ENCODE results near the gene ABCA10. TPM values are rescaled to one million over a fixed set of nuclear protein-coding genes. Genes with fewer than 3 reads are reported as not detected.

Gene ABCA10
- total RNA-seq, 1 donor: 1.8 TPM

GRCh38 chr17:69220098-69220497, 8.5 kb downstream of the ABCA10 start:
- Histone ChIP-seq H3K36me3 (ENCODE audit: insufficient read depth, low read length) (no peaks in the 10 kb centered on the region), H3K4me3 (ENCODE audit: insufficient read depth, low read length) (no peak overlapping the region), H3K4me2 (ENCODE audit: insufficient read depth, low read length) (no peak overlapping the region), H3K4me1 (ENCODE audit: insufficient read depth, low read length) (peaks cover 4% of the 10 kb centered on the region), H3K27me3 (ENCODE audit: insufficient read depth, low read length) (no peaks in the 10 kb centered on the region), H4K20me1 (ENCODE audit: insufficient read depth, low read length) (no peaks in the 10 kb centered on the region), H3K79me2 (ENCODE audit: insufficient read depth, low read length) (no peaks in the 10 kb centered on the region), H2AFZ (ENCODE audit: low read length) (no peak overlapping the region), H3K9me3 (ENCODE audit: low read depth, low read length) (no peaks in the 10 kb centered on the region), H3K27ac (ENCODE audit: low read depth, low read length) (no peak overlapping the region)
- no peak for TF ChIP-seq CTCF (IDR thresholded peaks at IDR 0.05; ENCODE audit: extremely low read depth, low read depth, low read length)
- no peak for DNase-seq (ENCODE audit: insufficient read length, low spot score, missing footprints)

GRCh38 chr17:69218986-69219385, 9.6 kb downstream of the ABCA10 start:
- no peak overlapping the region for H2AFZ ChIP-seq (ENCODE audit: low read length)
- no peak for DNase-seq (ENCODE audit: insufficient read length, low spot score, missing footprints)
- no peaks in the 10 kb centered on the region for H4K20me1 ChIP-seq (ENCODE audit: insufficient read depth, low read length)
- no peak overlapping the region for H3K4me2 ChIP-seq (ENCODE audit: insufficient read depth, low read length)
- no peak overlapping the region for H3K4me3 ChIP-seq (ENCODE audit: insufficient read depth, low read length)
- no peak for TF ChIP-seq CTCF (IDR thresholded peaks at IDR 0.05; ENCODE audit: extremely low read depth, low read depth, low read length)
- H3K36me3 ChIP-seq (ENCODE audit: insufficient read depth, low read length): no peaks in the 10 kb centered on the region
- no peak overlapping the region for H3K27ac ChIP-seq (ENCODE audit: low read depth, low read length)
- no peaks in the 10 kb centered on the region for H3K79me2 ChIP-seq (ENCODE audit: insufficient read depth, low read length)
- no peaks in the 10 kb centered on the region for H3K27me3 ChIP-seq (ENCODE audit: insufficient read depth, low read length)
- no peaks in the 10 kb centered on the region for H3K9me3 ChIP-seq (ENCODE audit: low read depth, low read length)
- peaks cover 4% of the 10 kb centered on the region for H3K4me1 ChIP-seq (ENCODE audit: insufficient read depth, low read length)

- no peaks in the 10 kb centered on the region for H3K9me3 ChIP-seq (ENCODE audit: low read depth, low read length)
- no peaks in the 10 kb centered on the region for H3K4me1 ChIP-seq (ENCODE audit: insufficient read depth, low read length)
- no peaks in the 10 kb centered on the region for H3K27me3 ChIP-seq (ENCODE audit: insufficient read depth, low read length)
- H4K20me1 ChIP-seq (ENCODE audit: insufficient read depth, low read length): no peaks in the 10 kb centered on the region
- H3K36me3 ChIP-seq (ENCODE audit: insufficient read depth, low read length): no peaks in the 10 kb centered on the region
- no peak overlapping the region for H3K27ac ChIP-seq (ENCODE audit: low read depth, low read length)
- H2AFZ ChIP-seq (ENCODE audit: low read length): no peak overlapping the region
- no peaks in the 10 kb centered on the region for H3K79me2 ChIP-seq (ENCODE audit: insufficient read depth, low read length)
- H3K4me3 ChIP-seq (ENCODE audit: insufficient read depth, low read length): no peak overlapping the region
- no peak overlapping the region for H3K4me2 ChIP-seq (ENCODE audit: insufficient read depth, low read length)
- no peak for DNase-seq (ENCODE audit: insufficient read length, low spot score, missing footprints)
- no peak for TF ChIP-seq CTCF (IDR thresholded peaks at IDR 0.05; ENCODE audit: extremely low read depth, low read depth, low read length)
These were observed 15.4 kb downstream of the ABCA10 start for GRCh38 chr17:69213059-69213813.

GRCh38 chr17:69208640-69209039, 20.0 kb downstream of the ABCA10 start:
- Histone ChIP-seq H3K4me2 (ENCODE audit: insufficient read depth, low read length) (no peak overlapping the region), H3K27ac (ENCODE audit: low read depth, low read length) (no peak overlapping the region), H3K4me3 (ENCODE audit: insufficient read depth, low read length) (no peak overlapping the region), H4K20me1 (ENCODE audit: insufficient read depth, low read length) (no peaks in the 10 kb centered on the region), H3K79me2 (ENCODE audit: insufficient read depth, low read length) (no peaks in the 10 kb centered on the region), H3K9me3 (ENCODE audit: low read depth, low read length) (no peaks in the 10 kb centered on the region), H2AFZ (ENCODE audit: low read length) (no peak overlapping the region), H3K36me3 (ENCODE audit: insufficient read depth, low read length) (no peaks in the 10 kb centered on the region), H3K27me3 (ENCODE audit: insufficient read depth, low read length) (no peaks in the 10 kb centered on the region), H3K4me1 (ENCODE audit: insufficient read depth, low read length) (no peaks in the 10 kb centered on the region)
- no peak for DNase-seq (ENCODE audit: insufficient read length, low spot score, missing footprints)
- no peak for TF ChIP-seq CTCF (IDR thresholded peaks at IDR 0.05; ENCODE audit: extremely low read depth, low read depth, low read length)

Measured in osteoblast (primary cell).